ENCODE measurements around the gene VWA3A.
"Not testable (repeated sequence)": the region's sequence is repeated elsewhere in the genome, so short reads cannot be mapped to it uniquely, and the experiment has no call there.

The VWA3A gene

DNA sequence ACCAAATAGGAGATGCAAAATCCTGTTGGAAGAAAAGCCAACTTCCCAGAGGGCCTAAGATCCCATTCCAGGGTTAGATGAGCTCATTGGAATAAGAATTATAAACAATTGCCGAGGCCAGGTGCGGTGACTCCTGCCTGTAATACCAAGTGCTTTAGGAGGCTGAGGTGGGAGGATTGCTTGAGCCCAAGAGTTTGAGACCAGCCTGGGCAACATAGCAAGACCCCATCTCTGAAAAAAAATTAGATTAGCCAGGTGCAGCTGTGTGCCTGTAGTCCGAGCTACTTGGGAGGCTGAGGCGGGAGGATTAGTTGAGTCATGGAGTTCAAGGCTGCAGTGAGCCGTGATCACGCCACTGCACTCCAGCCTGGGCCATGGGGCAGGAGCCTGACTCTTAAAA is 52.2 kb downstream of the VWA3A start:
- no peak overlapping the region for H3K27ac ChIP-seq
- TF ChIP-seq, protein P1, sequence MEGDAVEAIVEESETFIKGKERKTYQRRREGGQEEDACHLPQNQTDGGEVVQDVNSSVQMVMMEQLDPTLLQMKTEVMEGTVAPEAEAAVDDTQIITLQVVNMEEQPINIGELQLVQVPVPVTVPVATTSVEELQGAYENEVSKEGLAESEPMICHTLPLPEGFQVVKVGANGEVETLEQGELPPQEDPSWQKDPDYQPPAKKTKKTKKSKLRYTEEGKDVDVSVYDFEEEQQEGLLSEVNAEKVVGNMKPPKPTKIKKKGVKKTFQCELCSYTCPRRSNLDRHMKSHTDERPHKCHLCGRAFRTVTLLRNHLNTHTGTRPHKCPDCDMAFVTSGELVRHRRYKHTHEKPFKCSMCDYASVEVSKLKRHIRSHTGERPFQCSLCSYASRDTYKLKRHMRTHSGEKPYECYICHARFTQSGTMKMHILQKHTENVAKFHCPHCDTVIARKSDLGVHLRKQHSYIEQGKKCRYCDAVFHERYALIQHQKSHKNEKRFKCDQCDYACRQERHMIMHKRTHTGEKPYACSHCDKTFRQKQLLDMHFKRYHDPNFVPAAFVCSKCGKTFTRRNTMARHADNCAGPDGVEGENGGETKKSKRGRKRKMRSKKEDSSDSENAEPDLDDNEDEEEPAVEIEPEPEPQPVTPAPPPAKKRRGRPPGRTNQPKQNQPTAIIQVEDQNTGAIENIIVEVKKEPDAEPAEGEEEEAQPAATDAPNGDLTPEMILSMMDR (conservative IDR thresholded peaks at IDR 0.05): no peak

DNA sequence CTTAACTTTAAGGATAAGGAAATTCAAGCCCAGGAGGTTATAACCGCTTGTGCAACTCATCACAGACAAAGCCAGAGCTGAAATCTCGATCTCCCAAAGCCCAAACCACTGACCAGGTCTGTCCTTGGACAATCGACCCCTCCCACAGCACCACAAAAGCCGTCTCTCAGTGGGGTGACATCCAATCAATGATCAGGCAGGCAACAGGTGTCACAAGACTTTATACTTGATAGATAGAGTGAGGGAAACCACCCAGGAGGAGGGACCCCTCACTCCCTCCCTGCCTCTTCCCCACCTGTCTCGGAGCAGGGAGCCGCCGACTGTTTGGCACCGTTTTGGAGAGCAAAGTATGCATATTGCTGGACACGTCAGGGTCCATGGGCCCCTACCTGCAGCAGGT is 55.5 kb downstream of the VWA3A start:
- H3K27ac ChIP-seq: no peak overlapping the region
- TF ChIP-seq, protein P1 (conservative IDR thresholded peaks at IDR 0.05): no peak

DNA sequence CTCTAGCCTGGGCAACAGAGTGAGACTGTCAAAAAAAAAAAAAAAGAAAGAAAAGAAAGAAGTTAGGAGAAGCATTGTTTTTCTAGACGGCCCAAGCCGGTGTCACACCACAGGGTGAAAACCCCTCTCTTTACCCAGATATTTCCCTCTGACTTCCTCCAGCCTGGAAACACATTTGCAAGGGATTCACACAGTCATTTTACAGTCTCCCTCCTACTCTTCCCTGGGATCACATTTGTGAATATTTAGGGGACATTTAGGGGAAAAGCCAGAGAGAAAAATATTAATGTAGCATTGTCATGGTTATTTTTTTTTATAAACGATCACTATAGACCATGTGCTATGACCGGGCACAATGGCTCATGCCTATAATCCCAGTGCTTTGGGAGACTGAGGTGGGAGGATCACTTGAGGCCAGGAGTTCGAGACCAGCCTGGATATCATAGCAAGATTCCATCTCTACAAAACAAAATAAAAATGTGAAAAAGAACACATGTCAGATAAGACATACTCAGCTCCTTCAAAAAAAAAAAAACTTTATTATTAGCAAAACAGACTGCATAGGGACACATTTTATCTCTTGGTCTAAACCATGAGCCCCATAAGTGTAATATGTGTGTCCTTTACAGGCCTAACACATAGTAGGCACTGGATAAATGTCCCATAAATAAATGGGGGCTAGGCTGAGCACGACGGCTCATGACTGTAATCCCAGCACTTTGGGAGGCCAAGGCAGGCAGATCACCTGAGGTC is 59.1 kb downstream of the VWA3A start:
- TF ChIP-seq, protein P1 (conservative IDR thresholded peaks at IDR 0.05): no peak
- no peak overlapping the region for H3K27ac ChIP-seq

DNA sequence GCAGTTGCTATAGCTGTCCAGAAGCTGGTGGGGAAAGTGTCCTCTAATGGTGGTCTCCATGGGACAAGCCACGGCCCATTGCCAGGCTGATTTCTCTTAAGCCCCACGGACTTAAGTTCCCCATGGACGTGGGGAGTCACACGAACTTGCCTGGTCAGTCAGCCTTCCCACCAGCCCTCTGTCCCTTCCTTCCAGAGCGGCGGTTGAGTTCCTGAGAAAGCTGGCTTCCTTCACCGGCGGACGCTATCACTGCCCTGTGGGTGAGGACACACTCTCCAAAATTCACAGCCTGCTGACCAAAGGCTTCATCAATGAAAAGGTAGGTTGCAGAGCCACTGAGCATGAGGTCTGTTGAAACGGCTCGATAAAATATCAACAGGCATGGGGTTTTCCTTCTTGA is 60.0 kb downstream of the VWA3A start:
- no peak overlapping the region for H3K27ac ChIP-seq
- TF ChIP-seq, protein P1 (conservative IDR thresholded peaks at IDR 0.05): no peak

DNA sequence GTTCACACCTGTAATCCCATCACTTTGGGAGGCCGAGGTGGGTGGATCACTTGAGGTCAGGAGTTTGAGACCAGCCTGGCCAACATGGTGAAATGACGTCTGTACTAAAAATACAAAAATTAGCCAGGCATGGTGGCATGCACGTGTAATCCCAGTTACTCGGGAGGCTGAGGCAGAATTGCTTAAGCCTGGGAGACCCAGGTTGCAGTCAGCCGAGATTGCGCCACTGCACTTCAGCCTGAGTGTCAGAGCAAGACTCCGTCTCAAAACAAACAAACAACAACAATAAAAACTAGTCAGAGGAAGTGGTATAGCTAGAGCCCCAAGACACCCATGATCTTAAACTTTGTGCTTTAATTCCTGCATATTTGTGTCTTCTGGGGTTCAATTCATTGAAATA is 60.7 kb downstream of the VWA3A start:
- H3K27ac ChIP-seq: not testable (repeated sequence)

DNA sequence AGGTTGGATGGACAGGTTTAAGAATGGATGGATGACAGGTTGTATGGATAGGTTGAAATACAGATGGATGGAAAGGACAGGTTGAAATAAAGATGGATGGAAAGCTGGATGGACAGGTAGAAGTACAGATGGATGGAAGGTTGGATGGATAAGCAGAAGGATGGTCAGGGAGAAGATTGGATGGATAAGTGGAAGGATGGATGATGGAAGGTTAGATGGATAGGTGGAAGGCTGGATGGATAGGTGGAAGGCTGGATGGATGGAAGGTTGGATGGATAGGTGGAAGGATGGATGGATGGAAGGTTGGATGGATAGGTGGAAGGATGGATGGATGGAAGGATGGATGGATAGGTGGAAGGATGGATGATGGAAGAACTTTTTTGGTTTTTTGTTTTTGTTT is 69.1 kb downstream of the VWA3A start:
- TF ChIP-seq, protein P1 (conservative IDR thresholded peaks at IDR 0.05): no peak
- H3K27ac ChIP-seq: no peak overlapping the region

DNA sequence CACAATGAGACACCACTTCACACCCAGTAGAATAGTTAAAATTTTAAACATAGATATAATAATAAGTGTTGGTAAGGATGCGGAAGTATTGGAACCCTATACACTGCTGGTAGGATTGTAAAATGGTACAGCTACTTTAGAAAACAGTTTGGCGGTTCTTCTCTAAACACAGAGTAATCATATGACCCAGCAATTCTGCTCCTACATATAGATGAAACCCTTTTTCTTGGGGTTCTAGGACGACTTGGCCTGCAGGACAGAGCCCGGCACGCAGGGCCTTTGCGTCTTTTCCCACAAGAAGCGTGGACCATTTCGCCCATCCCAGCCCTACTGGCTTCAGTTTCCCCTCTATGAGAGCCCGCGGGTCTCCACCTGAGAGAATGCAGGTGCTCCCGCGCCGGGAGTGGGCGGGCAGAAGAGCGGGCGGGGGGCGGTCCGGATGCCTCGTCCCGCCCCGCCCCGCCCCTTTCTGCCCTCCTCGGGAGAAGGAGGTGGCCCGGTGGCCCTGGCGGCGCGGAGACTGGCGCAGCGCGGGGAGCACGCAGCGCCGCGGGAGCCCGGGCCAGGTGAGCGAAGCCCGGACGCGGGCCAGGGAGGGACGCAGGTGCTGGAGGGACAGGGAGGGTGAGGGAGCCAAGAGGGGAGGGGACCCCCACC is 69.8 kb downstream of the VWA3A start, which contains the start of gene SDR42E2:
Gene SDR42E2 (plus strand): TSS at position 508 of the 657 bp plus-strand sequence. CDS start 3,077 bp downstream, outside the sequence.
- H3K27ac ChIP-seq: no peak within 1 kb of the TSS
- TF ChIP-seq, protein P1 (conservative IDR thresholded peaks at IDR 0.05): no peak

DNA sequence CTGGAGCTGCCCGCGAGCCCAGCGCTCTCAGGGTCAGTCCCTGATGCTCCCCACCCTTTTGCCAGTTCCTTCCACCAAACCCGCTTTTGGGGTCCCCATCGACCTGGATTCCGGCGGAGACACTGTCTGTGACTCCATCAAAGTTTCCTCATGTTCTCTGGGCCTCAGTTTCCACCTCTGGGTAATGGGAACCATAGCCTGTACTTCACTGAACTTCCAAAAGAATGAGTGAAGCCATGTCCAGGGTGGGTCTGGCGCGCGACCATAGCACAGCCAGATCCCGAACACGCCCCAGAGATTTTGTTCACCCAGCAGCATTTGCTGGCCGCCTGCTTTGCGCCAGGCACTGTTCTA is 70.3 kb downstream of the VWA3A start:
- H3K27ac ChIP-seq: no peak overlapping the region
- TF ChIP-seq, protein P1 (conservative IDR thresholded peaks at IDR 0.05): no peak
